ENCODE measurements around the gene CLDN4.

- no peak for TF ChIP-seq CTCF (IDR thresholded peaks at IDR 0.05)
- TF ChIP-seq ZFX (IDR thresholded peaks at IDR 0.05; ENCODE audit: borderline replicate concordance), result no peak
Observed at GRCh38 chr7:73824986-73825385, 5.8 kb upstream of the CLDN4 start.
